ENCODE data around the gene PTPRD.

DNA sequence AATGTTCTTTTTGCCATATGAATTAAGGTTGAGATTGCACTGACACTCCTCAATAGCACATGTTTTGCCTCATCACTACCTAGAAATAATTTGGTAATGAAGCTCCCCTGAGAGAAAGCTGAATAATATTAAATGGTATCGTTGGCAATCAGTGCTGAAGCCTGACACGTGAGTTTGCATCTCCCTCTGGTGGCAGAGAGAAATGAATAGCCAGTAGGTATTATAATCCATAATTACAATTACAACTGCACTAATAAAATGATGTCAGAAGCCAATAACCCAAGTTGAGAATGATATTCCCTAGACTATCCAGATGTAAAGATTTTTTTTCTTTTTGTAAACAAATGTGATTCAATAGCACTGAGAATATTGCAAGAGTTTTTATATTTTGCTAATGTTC is 700.3 kb downstream of the PTPRD start:
- TF ChIP-seq POLR2AphosphoS5 (IDR thresholded peaks at IDR 0.05; ENCODE audit: low read depth, low read length) (no peak), TAF1 (IDR thresholded peaks at IDR 0.05; ENCODE audit: borderline replicate concordance, insufficient read depth, low read length) (no peak), SIN3A (IDR thresholded peaks at IDR 0.05; ENCODE audit: borderline replicate concordance, insufficient read depth, low read length) (no peak), FOXP2 (optimal IDR thresholded peaks at IDR 0.05; ENCODE audit: borderline replicate concordance, extremely low read depth, extremely low read length, insufficient read depth) (no peak)
- TF ChIP-seq, protein P1, sequence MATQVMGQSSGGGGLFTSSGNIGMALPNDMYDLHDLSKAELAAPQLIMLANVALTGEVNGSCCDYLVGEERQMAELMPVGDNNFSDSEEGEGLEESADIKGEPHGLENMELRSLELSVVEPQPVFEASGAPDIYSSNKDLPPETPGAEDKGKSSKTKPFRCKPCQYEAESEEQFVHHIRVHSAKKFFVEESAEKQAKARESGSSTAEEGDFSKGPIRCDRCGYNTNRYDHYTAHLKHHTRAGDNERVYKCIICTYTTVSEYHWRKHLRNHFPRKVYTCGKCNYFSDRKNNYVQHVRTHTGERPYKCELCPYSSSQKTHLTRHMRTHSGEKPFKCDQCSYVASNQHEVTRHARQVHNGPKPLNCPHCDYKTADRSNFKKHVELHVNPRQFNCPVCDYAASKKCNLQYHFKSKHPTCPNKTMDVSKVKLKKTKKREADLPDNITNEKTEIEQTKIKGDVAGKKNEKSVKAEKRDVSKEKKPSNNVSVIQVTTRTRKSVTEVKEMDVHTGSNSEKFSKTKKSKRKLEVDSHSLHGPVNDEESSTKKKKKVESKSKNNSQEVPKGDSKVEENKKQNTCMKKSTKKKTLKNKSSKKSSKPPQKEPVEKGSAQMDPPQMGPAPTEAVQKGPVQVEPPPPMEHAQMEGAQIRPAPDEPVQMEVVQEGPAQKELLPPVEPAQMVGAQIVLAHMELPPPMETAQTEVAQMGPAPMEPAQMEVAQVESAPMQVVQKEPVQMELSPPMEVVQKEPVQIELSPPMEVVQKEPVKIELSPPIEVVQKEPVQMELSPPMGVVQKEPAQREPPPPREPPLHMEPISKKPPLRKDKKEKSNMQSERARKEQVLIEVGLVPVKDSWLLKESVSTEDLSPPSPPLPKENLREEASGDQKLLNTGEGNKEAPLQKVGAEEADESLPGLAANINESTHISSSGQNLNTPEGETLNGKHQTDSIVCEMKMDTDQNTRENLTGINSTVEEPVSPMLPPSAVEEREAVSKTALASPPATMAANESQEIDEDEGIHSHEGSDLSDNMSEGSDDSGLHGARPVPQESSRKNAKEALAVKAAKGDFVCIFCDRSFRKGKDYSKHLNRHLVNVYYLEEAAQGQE (IDR thresholded peaks at IDR 0.05; ENCODE audit: insufficient read depth in 1 of 2, low read depth in 2 of 2, low read length in 2 of 2), result no peak

Measured in PFSK-1 (cell line).